ENCODE data around the gene KRT38. TPM values are rescaled to one million over a fixed set of nuclear protein-coding genes. Genes with fewer than 3 reads are reported as not detected.

The KRT38 gene
- total and polyA plus RNA-seq, 4 donors = not detected

DNA sequence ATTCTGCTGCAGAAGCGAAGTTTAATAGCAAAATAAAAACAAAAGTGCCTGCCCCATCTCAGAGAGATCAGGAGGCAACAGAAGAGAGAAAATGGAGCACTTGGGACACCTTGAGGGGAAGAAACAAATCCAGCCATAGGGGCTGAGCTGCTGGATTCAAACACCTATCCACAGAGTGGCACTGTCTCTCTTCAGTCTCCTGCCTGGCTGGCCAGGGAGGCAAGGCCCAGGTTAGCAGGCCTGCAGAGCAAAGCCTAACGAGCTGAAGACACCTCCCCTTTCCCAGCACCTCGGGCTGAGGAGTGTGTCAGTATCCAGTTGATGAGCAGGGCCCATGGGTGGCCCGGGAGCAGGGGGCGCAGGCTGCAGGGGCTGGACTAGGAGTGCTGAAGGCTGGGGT, 34.6 kb downstream of the KRT38 start:
- 54% methylated on average over 5 of the region's 5 CpGs for WGBS
- H3K27ac ChIP-seq (ENCODE audit: low read depth in 1 of 2, low read length in 2 of 2) = no peak overlapping the region
- no peak overlapping the region for H3K4me3 ChIP-seq (ENCODE audit: low read depth in 1 of 3, low read length in 3 of 3)
- no peaks in the 10 kb centered on the region for H3K9me3 ChIP-seq (ENCODE audit: control insufficient read depth in 4 of 4, low read length in 3 of 4)
- no peaks in the 10 kb centered on the region for H3K4me1 ChIP-seq (ENCODE audit: control insufficient read depth in 4 of 4, insufficient read depth in 4 of 4, low read length in 3 of 4)
- H3K9ac ChIP-seq (ENCODE audit: low read depth in 1 of 2, low read length in 2 of 2) = no peak overlapping the region
- H3K27me3 ChIP-seq (ENCODE audit: control insufficient read depth in 4 of 4, insufficient read depth in 4 of 4, low read length in 3 of 4) = peaks cover 0 to 3% (median 0%) of the 10 kb centered on the region in 4 donors
- no peak for TF ChIP-seq EGR1 (IDR thresholded peaks at IDR 0.05; ENCODE audit: low read depth in 2 of 2)
- TF ChIP-seq, protein P1, sequence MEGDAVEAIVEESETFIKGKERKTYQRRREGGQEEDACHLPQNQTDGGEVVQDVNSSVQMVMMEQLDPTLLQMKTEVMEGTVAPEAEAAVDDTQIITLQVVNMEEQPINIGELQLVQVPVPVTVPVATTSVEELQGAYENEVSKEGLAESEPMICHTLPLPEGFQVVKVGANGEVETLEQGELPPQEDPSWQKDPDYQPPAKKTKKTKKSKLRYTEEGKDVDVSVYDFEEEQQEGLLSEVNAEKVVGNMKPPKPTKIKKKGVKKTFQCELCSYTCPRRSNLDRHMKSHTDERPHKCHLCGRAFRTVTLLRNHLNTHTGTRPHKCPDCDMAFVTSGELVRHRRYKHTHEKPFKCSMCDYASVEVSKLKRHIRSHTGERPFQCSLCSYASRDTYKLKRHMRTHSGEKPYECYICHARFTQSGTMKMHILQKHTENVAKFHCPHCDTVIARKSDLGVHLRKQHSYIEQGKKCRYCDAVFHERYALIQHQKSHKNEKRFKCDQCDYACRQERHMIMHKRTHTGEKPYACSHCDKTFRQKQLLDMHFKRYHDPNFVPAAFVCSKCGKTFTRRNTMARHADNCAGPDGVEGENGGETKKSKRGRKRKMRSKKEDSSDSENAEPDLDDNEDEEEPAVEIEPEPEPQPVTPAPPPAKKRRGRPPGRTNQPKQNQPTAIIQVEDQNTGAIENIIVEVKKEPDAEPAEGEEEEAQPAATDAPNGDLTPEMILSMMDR (IDR thresholded peaks at IDR 0.05; ENCODE audit: low read depth, low read length, missing input control) = no peak
- TF ChIP-seq RXRA (IDR thresholded peaks at IDR 0.05) = no peak
- TF ChIP-seq RAD21 (IDR thresholded peaks at IDR 0.05) = no peak
- no peaks in the 10 kb centered on the region for H3K36me3 ChIP-seq (ENCODE audit: control insufficient read depth in 4 of 4, insufficient read depth in 3 of 4, low read depth in 1 of 4, low read length in 3 of 4)
- DNase-seq (ENCODE audit: low spot score) = no peak

DNA sequence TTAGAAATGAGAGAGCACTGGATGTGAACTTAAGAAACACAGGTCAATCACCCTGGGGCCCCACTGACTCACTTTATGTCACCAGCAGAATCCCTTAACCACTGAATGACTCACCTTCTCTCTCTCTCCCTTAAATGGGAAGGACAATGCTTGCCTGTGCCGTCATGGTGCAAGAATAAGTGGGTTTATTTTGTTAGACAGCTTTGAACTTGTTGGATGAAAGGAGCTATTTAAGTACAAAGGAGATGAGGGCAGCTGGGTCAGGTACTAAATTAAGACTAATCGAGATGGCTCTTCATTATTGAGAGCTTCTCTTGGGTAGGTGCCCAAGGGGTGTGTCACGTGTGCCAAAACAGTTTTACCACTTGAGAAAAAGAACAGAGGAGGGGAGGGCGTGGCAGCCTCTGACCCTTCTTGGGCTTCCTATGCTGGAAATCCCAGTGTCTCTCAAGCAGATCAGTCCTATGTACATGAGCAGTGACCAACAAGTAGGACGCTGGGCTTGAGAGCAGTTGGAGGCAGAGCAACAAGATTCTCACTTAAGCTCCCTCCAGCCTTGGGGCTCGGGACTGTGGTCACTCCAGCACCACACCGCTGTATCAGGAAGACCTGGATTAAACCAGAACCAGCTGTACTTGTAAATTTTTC, 36.6 kb downstream of the KRT38 start:
- H3K4me3 ChIP-seq (ENCODE audit: low read depth in 1 of 3, low read length in 3 of 3) = no peak overlapping the region
- TF ChIP-seq YY1 (IDR thresholded peaks at IDR 0.05) = no peak
- TF ChIP-seq RAD21 (IDR thresholded peaks at IDR 0.05) = no peak
- TF ChIP-seq SP1 (IDR thresholded peaks at IDR 0.05) = no peak
- TF ChIP-seq FOXA1 (IDR thresholded peaks at IDR 0.05) = no peak
- TF ChIP-seq, protein P2, sequence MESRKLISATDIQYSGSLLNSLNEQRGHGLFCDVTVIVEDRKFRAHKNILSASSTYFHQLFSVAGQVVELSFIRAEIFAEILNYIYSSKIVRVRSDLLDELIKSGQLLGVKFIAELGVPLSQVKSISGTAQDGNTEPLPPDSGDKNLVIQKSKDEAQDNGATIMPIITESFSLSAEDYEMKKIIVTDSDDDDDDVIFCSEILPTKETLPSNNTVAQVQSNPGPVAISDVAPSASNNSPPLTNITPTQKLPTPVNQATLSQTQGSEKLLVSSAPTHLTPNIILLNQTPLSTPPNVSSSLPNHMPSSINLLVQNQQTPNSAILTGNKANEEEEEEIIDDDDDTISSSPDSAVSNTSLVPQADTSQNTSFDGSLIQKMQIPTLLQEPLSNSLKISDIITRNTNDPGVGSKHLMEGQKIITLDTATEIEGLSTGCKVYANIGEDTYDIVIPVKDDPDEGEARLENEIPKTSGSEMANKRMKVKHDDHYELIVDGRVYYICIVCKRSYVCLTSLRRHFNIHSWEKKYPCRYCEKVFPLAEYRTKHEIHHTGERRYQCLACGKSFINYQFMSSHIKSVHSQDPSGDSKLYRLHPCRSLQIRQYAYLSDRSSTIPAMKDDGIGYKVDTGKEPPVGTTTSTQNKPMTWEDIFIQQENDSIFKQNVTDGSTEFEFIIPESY (IDR thresholded peaks at IDR 0.05) = no peak
- 76% methylated on average over 7 of the region's 7 CpGs for WGBS
- peaks cover 0 to 3% (median 0%) of the 10 kb centered on the region in 4 donors for H3K27me3 ChIP-seq (ENCODE audit: control insufficient read depth in 4 of 4, insufficient read depth in 4 of 4, low read length in 3 of 4)
- H3K9me3 ChIP-seq (ENCODE audit: control insufficient read depth in 4 of 4, low read length in 3 of 4) = no peaks in the 10 kb centered on the region
- no peak overlapping the region for H3K9ac ChIP-seq (ENCODE audit: low read depth in 1 of 2, low read length in 2 of 2)
- DNase-seq (ENCODE audit: low spot score) = no peak
- H3K4me1 ChIP-seq (ENCODE audit: control insufficient read depth in 4 of 4, insufficient read depth in 4 of 4, low read length in 3 of 4) = no peaks in the 10 kb centered on the region
- H3K36me3 ChIP-seq (ENCODE audit: control insufficient read depth in 4 of 4, insufficient read depth in 3 of 4, low read depth in 1 of 4, low read length in 3 of 4) = no peaks in the 10 kb centered on the region
- H3K27ac ChIP-seq (ENCODE audit: low read depth in 1 of 2, low read length in 2 of 2) = no peak overlapping the region

DNA sequence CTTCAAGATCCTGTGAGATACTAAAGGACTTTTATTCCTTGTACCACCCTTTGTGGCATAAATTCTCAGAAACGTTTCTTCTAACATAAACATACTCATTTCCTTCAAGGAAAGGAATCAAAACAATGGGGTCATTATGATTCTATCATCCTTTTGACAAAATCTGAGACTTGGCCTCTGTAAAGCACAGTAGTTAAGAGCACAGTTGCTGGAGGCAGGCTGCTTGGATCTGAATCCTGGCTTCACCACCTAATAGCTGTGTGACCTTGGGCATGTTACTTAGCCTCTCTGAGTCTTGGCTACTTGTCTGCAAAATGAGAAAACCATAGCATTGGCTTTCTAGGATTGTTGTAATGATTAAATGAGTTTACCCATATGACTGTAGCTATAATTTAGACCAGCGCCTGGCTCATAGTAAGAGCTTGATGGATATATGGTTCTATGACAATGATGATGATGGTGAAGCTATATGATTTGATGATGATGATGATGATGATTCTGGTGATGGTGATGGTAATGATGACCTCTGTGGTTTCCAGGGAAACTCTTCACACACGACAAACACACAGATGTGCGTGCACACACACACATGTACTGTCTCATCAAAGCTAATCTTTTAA, 37.3 kb downstream of the KRT38 start:
- 74% methylated on average over 4 of the region's 4 CpGs for WGBS
- DNase-seq (ENCODE audit: low spot score) = no peak
- no peak overlapping the region for H3K4me3 ChIP-seq (ENCODE audit: low read depth in 1 of 3, low read length in 3 of 3)
- TF ChIP-seq EGR1 (IDR thresholded peaks at IDR 0.05; ENCODE audit: low read depth in 2 of 2) (no peak), TAF1 (conservative IDR thresholded peaks at IDR 0.05) (no peak), GABPA (IDR thresholded peaks at IDR 0.05 in 1 of 2, conservative IDR thresholded peaks at IDR 0.05 in 1 of 2) (no peak), NR2F2 (IDR thresholded peaks at IDR 0.05) (no peak), RAD21 (IDR thresholded peaks at IDR 0.05) (no peak), HNF4A (conservative IDR thresholded peaks at IDR 0.05) (no peak), HNF4G (IDR thresholded peaks at IDR 0.05) (no peak), RXRA (IDR thresholded peaks at IDR 0.05) (no peak)
- TF ChIP-seq, protein P1 (IDR thresholded peaks at IDR 0.05; ENCODE audit: low read depth, low read length, missing input control) = no peak
- TF ChIP-seq, protein P2 (IDR thresholded peaks at IDR 0.05) = no peak
- TF ChIP-seq, protein P3, sequence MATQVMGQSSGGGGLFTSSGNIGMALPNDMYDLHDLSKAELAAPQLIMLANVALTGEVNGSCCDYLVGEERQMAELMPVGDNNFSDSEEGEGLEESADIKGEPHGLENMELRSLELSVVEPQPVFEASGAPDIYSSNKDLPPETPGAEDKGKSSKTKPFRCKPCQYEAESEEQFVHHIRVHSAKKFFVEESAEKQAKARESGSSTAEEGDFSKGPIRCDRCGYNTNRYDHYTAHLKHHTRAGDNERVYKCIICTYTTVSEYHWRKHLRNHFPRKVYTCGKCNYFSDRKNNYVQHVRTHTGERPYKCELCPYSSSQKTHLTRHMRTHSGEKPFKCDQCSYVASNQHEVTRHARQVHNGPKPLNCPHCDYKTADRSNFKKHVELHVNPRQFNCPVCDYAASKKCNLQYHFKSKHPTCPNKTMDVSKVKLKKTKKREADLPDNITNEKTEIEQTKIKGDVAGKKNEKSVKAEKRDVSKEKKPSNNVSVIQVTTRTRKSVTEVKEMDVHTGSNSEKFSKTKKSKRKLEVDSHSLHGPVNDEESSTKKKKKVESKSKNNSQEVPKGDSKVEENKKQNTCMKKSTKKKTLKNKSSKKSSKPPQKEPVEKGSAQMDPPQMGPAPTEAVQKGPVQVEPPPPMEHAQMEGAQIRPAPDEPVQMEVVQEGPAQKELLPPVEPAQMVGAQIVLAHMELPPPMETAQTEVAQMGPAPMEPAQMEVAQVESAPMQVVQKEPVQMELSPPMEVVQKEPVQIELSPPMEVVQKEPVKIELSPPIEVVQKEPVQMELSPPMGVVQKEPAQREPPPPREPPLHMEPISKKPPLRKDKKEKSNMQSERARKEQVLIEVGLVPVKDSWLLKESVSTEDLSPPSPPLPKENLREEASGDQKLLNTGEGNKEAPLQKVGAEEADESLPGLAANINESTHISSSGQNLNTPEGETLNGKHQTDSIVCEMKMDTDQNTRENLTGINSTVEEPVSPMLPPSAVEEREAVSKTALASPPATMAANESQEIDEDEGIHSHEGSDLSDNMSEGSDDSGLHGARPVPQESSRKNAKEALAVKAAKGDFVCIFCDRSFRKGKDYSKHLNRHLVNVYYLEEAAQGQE (IDR thresholded peaks at IDR 0.05) = no peak

More for the DNA sequence above, 37.3 kb downstream of the KRT38 start:
- H3K27ac ChIP-seq (ENCODE audit: low read depth in 1 of 2, low read length in 2 of 2) = no peak overlapping the region
- no peaks in the 10 kb centered on the region for H3K4me1 ChIP-seq (ENCODE audit: control insufficient read depth in 4 of 4, insufficient read depth in 4 of 4, low read length in 3 of 4)
- no peak overlapping the region for H3K9ac ChIP-seq (ENCODE audit: low read depth in 1 of 2, low read length in 2 of 2)
- no peaks in the 10 kb centered on the region for H3K9me3 ChIP-seq (ENCODE audit: control insufficient read depth in 4 of 4, low read length in 3 of 4)
- H3K27me3 ChIP-seq (ENCODE audit: control insufficient read depth in 4 of 4, insufficient read depth in 4 of 4, low read length in 3 of 4) = peaks cover 0 to 3% (median 0%) of the 10 kb centered on the region in 4 donors
- H3K36me3 ChIP-seq (ENCODE audit: control insufficient read depth in 4 of 4, insufficient read depth in 3 of 4, low read depth in 1 of 4, low read length in 3 of 4) = no peaks in the 10 kb centered on the region
